Measurements from ENCODE around the gene FCHSD2. TPM values are rescaled to one million over a fixed set of nuclear protein-coding genes. Genes with fewer than 3 reads are reported as not detected.

Gene FCHSD2
- total RNA-seq, 1 donor from 2014 or later, result 19.2 TPM

- no peak for ATAC-seq
- no peak for DNase-seq (ENCODE audit: low spot score)
Measured at GRCh38 chr11:72826942-72827480, 315.1 kb downstream of the FCHSD2 start.

GRCh38 chr11:72826191-72826941 is 315.8 kb downstream of the FCHSD2 start:
- DNase-seq (ENCODE audit: low spot score), result no peak

GRCh38 chr11:72825661-72826060 is 316.5 kb downstream of the FCHSD2 start:
- DNase-seq (ENCODE audit: low spot score) (no peak), ATAC-seq (no peak)

More at GRCh38 chr11:72826191-72826941, 315.8 kb downstream of the FCHSD2 start:
- ATAC-seq, result no peak

GRCh38 chr11:72824811-72825505 is 317.2 kb downstream of the FCHSD2 start:
- DNase-seq (ENCODE audit: low spot score), result no peak
- no peak for ATAC-seq

GRCh38 chr11:72824020-72824419 is 318.1 kb downstream of the FCHSD2 start:
- ATAC-seq (no peak), DNase-seq (ENCODE audit: low spot score) (no peak)

GRCh38 chr11:72823105-72823804 is 318.9 kb downstream of the FCHSD2 start:
- no peak for ATAC-seq
- DNase-seq (ENCODE audit: low spot score), result no peak

- peak; percentile 92 for DNase-seq (ENCODE audit: low spot score)
- ATAC-seq, result peak; percentile 92
Measured at GRCh38 chr11:72821920-72822799, 320.0 kb downstream of the FCHSD2 start.

GRCh38 chr11:72821221-72821919 is 320.7 kb downstream of the FCHSD2 start:
- DNase-seq (ENCODE audit: low spot score), result no peak
- ATAC-seq, result peak; percentile 6

- ATAC-seq (no peak), DNase-seq (ENCODE audit: low spot score) (no peak)
Measured at GRCh38 chr11:72820439-72821139, 321.5 kb downstream of the FCHSD2 start.

- ATAC-seq, result no peak
- DNase-seq (ENCODE audit: low spot score), result no peak
Measured at GRCh38 chr11:72818971-72819370, 323.1 kb downstream of the FCHSD2 start.

GRCh38 chr11:72817966-72818365 is 324.2 kb downstream of the FCHSD2 start:
- ATAC-seq (no peak), DNase-seq (ENCODE audit: low spot score) (no peak)

GRCh38 chr11:72816404-72816990 is 325.6 kb downstream of the FCHSD2 start:
- ATAC-seq (no peak), DNase-seq (ENCODE audit: low spot score) (no peak)

- ATAC-seq (no peak), DNase-seq (ENCODE audit: low spot score) (no peak)
Measured at GRCh38 chr11:72815110-72815618, 327.0 kb downstream of the FCHSD2 start.

GRCh38 chr11:72814286-72815109 is 327.6 kb downstream of the FCHSD2 start, which contains the start of gene ATG16L2:
TSS of gene ATG16L2 (plus strand) at chr11:72814411. CDS start at chr11:72814446, 35 bp downstream.
- ATAC-seq (peak; percentile 91), DNase-seq (ENCODE audit: low spot score) (peak; percentile 92)

- peak; percentile 87 for ATAC-seq
- DNase-seq (ENCODE audit: low spot score), result no peak
Measured at GRCh38 chr11:72813740-72814285, 328.3 kb downstream of the FCHSD2 start.

- DNase-seq (ENCODE audit: low spot score), result no peak
- peak; percentile 45 for ATAC-seq
Measured at GRCh38 chr11:72812967-72813739, 329.0 kb downstream of the FCHSD2 start.

GRCh38 chr11:72812604-72812966 is 329.5 kb downstream of the FCHSD2 start:
- ATAC-seq (no peak), DNase-seq (ENCODE audit: low spot score) (no peak)

Data from left lobe of liver (tissue), 2 donors.